OCI-M1 (cell line): ENCODE data around the gene KLHL7.
"Not testable (repeated sequence)": the region's sequence is repeated elsewhere in the genome, so short reads cannot be mapped to it uniquely, and the experiment has no call there.

Source experiments
- DNase-seq: peaks from one replicate; lab custom pipeline; 2025; lab: John Stamatoyannopoulos, UW

KLHL7 gene

GRCh38 chr7:23214423-23214822 lies 108.8 kb downstream of the KLHL7 start:
- no peak for DNase-seq

- no peak for DNase-seq
Measured at GRCh38 chr7:23214938-23215337, 109.4 kb downstream of the KLHL7 start.

- peak; percentile 77 for DNase-seq
Measured at GRCh38 chr7:23216021-23216420, 110.4 kb downstream of the KLHL7 start.

GRCh38 chr7:23218196-23218595 lies 112.6 kb downstream of the KLHL7 start:
- no peak for DNase-seq

- DNase-seq = no peak
Measured at GRCh38 chr7:23220690-23221305, 115.2 kb downstream of the KLHL7 start.

GRCh38 chr7:23222439-23223030 lies 117.0 kb downstream of the KLHL7 start:
- DNase-seq = no peak

GRCh38 chr7:23224364-23224763 lies 118.8 kb downstream of the KLHL7 start:
- not testable (repeated sequence) for DNase-seq

GRCh38 chr7:23226844-23227450 lies 121.4 kb downstream of the KLHL7 start:
- no peak for DNase-seq
